SK-N-SH treated with all-trans-retinoic acid at 6 μM for 48 hours (cell line): ENCODE data around the gene TNS2.

ENCODE experiments used
- ARNTL ChIP-seq: fragments of 450-650 bp; formaldehyde crosslinking; IDR thresholded peaks from 2 replicates; pipeline ENCODE4 v1.5.0; 2020; ENCODE audit warnings: low read depth, mild to moderate bottlenecking, moderate library complexity, borderline replicate concordance
- BACH2 ChIP-seq: fragments of 250-450 bp; sonication (Bioruptor Pico); IDR thresholded peaks from 2 replicates; pipeline ENCODE4 v1.9.0; 2021; ENCODE audit warnings: mild to moderate bottlenecking, borderline replicate concordance
- ESRRG ChIP-seq: fragments of 250-450 bp; sonication (Bioruptor Pico); IDR thresholded peaks from 2 replicates; pipeline ENCODE4 v1.6.1; 2021; ENCODE audit warnings: mild to moderate bottlenecking
- PPARA ChIP-seq: fragments of 250-450 bp; sonication (Bioruptor Pico); IDR thresholded peaks from 2 replicates; pipeline ENCODE4 v1.5.0; 2020; ENCODE audit warnings: mild to moderate bottlenecking, borderline replicate concordance
- TOX ChIP-seq: fragments of 250-450 bp; sonication (Bioruptor Pico); IDR thresholded peaks from 2 replicates; pipeline ENCODE4 v1.8.0; 2021; ENCODE audit warnings: mild to moderate bottlenecking, moderate library complexity, borderline replicate concordance
- ZC3H10 ChIP-seq: fragments of 250-450 bp; sonication (Bioruptor Pico); IDR thresholded peaks from 2 replicates; pipeline ENCODE4 v1.5.1; 2021; ENCODE audit warnings: mild to moderate bottlenecking, moderate library complexity
- ZFP3 ChIP-seq: fragments of 250-450 bp; sonication (Bioruptor Pico); IDR thresholded peaks from 2 replicates; pipeline ENCODE4 v1.5.0; 2020; ENCODE audit warnings: mild to moderate bottlenecking, moderate library complexity
- ZFP30 ChIP-seq: fragments of 450-650 bp; formaldehyde crosslinking; IDR thresholded peaks from 2 replicates; pipeline ENCODE4 v1.5.0; 2022; ENCODE audit warnings: mild to moderate bottlenecking, moderate library complexity
- ZNF8 ChIP-seq: fragments of 450-650 bp; formaldehyde crosslinking; IDR thresholded peaks from 2 replicates; pipeline ENCODE4 v1.5.0; 2020; ENCODE audit warnings: mild to moderate bottlenecking, moderate library complexity
- TF ChIP-seq, protein P1 (sequence below): fragments of 250-450 bp; sonication (Bioruptor Pico); IDR thresholded peaks from 2 replicates; pipeline ENCODE4 v1.5.1; 2020; ENCODE audit warnings: low read depth, mild to moderate bottlenecking, moderate library complexity
- TF ChIP-seq, protein P2 (sequence below): fragments of 250-450 bp; sonication (Bioruptor Pico); IDR thresholded peaks from 2 replicates; pipeline ENCODE4 v1.8.0; 2020; ENCODE audit warnings: mild to moderate bottlenecking, moderate library complexity, borderline replicate concordance

DNA sequence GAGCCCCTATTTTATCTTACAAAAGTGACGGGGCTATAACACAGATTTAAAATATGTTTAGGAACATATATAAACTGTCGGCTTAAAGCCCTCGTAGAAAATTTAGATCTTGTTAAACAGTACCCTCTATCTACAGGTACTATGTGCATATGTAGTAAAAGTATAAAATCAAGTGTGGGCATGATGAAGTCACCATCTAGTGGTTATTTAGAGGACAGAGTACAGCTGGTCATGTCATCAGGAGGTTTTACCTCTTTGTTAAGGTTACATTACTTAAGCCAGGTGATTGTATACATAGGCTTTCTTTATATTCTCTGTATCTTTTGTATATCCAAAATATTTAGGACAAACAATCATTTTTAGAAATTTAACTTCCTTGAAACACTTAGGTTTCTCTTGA is 18.2 kb upstream of the TNS2 start:
- no peak for TF ChIP-seq BACH2 (CRISPR knock-in tag)
- TF ChIP-seq, protein P1, sequence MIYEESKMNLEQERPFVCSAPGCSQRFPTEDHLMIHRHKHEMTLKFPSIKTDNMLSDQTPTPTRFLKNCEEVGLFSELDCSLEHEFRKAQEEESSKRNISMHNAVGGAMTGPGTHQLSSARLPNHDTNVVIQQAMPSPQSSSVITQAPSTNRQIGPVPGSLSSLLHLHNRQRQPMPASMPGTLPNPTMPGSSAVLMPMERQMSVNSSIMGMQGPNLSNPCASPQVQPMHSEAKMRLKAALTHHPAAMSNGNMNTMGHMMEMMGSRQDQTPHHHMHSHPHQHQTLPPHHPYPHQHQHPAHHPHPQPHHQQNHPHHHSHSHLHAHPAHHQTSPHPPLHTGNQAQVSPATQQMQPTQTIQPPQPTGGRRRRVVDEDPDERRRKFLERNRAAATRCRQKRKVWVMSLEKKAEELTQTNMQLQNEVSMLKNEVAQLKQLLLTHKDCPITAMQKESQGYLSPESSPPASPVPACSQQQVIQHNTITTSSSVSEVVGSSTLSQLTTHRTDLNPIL (CRISPR knock-in tag) = no peak
- TF ChIP-seq ARNTL (CRISPR knock-in tag) = no peak
- no peak for TF ChIP-seq TOX
- TF ChIP-seq, protein P2, sequence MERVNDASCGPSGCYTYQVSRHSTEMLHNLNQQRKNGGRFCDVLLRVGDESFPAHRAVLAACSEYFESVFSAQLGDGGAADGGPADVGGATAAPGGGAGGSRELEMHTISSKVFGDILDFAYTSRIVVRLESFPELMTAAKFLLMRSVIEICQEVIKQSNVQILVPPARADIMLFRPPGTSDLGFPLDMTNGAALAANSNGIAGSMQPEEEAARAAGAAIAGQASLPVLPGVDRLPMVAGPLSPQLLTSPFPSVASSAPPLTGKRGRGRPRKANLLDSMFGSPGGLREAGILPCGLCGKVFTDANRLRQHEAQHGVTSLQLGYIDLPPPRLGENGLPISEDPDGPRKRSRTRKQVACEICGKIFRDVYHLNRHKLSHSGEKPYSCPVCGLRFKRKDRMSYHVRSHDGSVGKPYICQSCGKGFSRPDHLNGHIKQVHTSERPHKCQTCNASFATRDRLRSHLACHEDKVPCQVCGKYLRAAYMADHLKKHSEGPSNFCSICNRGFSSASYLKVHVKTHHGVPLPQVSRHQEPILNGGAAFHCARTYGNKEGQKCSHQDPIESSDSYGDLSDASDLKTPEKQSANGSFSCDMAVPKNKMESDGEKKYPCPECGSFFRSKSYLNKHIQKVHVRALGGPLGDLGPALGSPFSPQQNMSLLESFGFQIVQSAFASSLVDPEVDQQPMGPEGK (CRISPR knock-in tag) = no peak
- no peak for TF ChIP-seq ESRRG (CRISPR knock-in tag)
- TF ChIP-seq ZNF8 (CRISPR knock-in tag) = no peak
- no peak for TF ChIP-seq ZFP30 (CRISPR knock-in tag)
- no peak for TF ChIP-seq PPARA (CRISPR knock-in tag)
- TF ChIP-seq ZFP3 (CRISPR knock-in tag) = no peak
- no peak for TF ChIP-seq ZC3H10 (CRISPR knock-in tag)
